Measurements from ENCODE around the gene MOB3B. TPM values are rescaled to one million over a fixed set of nuclear protein-coding genes. Genes with fewer than 3 reads are reported as not detected.
"Not testable (repeated sequence)": the region's sequence is repeated elsewhere in the genome, so short reads cannot be mapped to it uniquely, and the experiment has no call there.

The MOB3B gene
- total RNA-seq, 2 donors from 2014 or later = 1.2 to 1.6 TPM

DNA sequence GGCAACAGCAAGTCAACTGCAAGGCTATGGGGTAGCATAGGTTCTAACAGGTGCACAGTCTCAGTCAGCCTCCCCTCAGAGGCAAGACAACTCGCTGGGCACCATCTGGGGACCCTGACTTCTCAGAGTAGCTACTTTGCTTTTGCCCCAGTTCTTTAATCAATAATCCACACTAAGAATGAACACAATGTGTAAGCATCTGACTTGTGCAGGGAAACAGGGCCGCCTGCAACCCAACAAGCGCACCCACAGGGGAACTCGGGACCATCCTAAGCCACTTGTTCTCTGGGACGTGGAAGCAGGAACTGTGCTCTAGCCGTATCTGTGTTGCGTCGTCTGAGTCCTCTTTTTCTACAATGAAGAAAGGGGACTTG is 1.9 kb downstream of the MOB3B start:
- no peak for DNase-seq
- no peak for ATAC-seq
- intact Hi-C loops (cut with DNase I) = loop anchor here in 1 of 2 donors (5.0 kb wide), 1 partner anchor 190 kb away; no protein-coding TSS in a partner anchor

DNA sequence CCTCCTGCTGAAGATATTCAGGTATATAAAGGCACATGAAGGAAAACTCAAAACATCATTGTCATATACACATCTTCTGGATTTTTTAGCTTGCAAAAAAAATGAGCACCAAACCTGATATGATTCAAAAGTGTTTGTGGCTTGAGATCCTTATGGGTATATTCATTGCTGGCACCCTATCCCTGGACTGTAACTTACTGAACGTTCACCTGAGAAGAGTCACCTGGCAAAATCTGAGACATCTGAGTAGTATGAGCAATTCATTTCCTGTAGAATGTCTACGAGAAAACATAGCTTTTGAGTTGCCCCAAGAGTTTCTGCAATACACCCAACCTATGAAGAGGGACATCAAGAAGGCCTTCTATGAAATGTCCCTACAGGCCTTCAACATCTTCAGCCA is 5.4 kb downstream of the MOB3B start, which contains the start of gene IFNK:
Gene IFNK, plus strand, starts transcription at position 55 of the 400 bp plus-strand sequence. Its CDS starts 47 bp downstream, at position 102.
- intact Hi-C loops (cut with DNase I) = no loop called here
- no peak for DNase-seq
- no peak for ATAC-seq

DNA sequence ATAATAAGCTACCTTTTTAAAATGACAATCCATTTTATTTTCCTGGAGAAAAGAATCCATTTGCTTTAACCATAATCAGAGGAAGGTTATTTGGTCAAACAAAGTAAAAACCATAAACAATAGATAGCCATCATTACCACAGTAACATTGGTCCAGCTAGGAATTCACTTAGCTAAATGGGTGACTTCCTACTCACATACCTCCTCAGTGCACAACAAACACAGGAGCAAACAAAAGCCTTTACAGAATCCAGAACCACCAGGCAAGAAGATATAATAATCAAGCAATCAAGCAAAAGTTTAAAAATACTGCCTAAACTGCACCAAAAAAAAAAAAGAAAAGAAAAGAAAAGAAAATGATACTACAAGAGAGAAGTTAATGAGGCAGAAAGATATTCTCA is 6.5 kb downstream of the MOB3B start:
- intact Hi-C loops (cut with DNase I) = no loop called here
- no peak for DNase-seq
- ATAC-seq = no peak

DNA sequence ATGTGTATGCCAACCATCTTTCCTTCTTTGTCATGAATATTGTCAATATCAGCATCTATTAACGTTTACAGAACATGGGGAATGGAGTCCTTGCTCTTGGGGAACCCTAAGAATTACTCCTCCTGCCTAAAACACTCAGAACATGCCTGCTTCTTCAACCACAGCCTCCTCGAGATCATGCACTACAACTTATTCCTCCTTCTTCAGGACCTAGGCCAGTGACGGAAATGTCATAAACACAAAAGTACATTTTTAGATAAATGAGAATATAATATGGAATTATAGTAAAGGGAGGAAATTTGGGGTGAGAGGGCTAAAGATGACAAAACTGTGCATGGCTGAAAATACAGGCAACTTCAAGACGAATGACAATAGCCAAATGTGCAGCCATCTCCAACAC is 8.6 kb downstream of the MOB3B start:
- DNase-seq = no peak
- intact Hi-C loops (cut with DNase I) = no loop called here
- no peak for ATAC-seq

DNA sequence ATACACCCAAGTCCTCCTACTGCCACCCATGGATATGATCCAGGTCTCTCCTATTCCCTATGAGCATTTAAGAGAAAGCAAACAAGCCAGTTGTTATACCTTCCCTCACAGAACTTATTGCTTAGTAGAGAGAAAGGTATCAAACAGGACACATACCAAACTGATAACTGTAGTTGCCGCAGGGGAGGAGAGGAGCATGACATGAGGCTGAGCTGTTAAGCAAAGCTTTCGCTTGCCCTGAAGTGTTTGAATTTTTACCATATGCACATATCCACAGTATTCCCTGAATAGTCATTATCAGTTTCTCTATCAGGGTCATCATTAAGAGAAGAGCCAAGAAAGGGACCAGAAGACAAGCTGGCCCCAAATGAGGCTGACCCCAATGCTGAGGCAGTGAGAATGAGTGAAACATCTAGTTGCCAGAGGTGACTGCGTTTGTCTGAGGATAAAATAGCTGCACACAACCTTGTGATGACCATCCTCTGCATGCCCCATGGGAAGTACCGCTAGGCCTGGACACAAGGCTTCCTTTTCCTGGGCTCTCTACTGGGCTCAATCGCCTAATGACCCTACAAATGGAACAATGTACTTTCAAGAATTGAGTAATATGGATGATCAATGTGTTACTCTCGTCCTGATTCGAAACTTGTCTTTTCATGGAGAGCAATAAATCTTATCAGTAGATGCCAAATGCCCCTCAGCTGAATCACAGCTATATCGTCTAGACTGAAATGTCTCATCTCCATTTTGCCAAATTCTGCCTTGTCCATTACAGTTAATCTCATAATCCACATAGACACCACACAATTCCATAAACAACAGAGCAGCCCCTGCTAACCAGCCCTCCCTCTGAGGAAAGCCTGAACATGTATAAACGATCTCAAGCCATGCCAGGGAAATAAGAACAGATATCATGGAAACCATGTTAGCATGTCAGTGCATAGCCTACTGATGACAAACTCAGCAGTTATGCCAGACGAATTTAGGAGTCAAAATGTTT is 9.8 kb downstream of the MOB3B start:
- intact Hi-C loops (cut with DNase I) = no loop called here
- no peak for DNase-seq

DNA sequence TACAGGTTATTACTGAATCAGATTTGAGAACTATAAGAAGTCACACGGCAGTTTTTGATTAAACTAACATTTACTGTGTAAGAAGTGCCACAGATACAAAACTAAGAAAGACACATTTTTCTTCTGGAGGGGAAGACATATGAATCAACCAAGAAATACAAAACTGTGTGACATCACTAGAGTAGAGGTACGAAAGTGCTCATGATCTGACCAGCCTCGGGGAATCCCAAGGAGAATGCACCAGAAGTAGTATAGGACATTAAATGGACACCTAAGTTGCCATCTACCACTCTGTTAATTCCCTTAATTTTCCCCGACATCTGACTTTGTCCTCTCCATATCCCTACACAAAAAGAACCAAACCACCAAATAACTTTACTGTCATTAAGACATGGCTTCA is 10.8 kb downstream of the MOB3B start:
- DNase-seq = no peak
- ATAC-seq = no peak
- intact Hi-C loops (cut with DNase I) = no loop called here

More for the DNA sequence above, 9.8 kb downstream of the MOB3B start:
- no peak for ATAC-seq

DNA sequence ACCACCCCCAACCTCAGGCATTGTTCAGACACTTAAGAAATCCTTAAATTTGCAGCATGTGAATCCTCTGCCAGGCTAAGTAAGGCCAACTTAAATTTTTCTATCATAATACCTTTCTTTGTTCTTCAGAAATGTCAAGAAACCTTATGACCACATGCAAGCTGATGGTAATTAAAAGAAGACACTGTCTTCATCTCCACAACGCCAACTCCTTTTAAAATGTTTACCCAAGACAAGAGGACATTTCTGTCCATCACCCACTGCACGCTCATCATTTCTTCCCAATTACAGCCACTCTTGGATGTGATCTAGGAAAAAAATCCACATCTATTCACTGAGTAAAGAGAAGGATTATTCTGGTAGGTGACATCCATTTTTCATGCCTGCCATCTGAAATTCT is 11.6 kb downstream of the MOB3B start:
- intact Hi-C loops (cut with DNase I) = no loop called here
- DNase-seq (no peak), ATAC-seq (no peak)

DNA sequence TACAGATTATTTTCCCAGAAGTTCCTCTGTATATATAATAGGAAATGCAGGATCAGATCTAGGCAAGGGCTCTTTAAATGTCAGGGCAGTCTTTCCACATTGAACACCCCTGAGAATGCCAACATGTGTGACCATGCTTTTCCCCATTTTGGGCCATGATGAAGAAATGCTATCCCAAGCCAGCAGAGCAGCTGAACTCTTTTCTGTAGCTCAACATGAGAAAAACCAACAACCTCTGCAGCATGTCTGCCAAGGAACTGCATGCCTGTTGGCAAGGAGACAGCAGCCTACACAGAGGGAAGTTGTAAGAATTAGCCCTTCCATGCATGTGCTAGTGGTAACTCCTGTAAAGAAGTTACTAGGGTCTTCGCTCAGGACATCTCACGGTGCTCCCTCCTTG is 15.1 kb downstream of the MOB3B start:
- peak; percentile 55 to 86 for ATAC-seq
- intact Hi-C loops (cut with DNase I) = no loop called here
- DNase-seq = peak; percentile 26

DNA sequence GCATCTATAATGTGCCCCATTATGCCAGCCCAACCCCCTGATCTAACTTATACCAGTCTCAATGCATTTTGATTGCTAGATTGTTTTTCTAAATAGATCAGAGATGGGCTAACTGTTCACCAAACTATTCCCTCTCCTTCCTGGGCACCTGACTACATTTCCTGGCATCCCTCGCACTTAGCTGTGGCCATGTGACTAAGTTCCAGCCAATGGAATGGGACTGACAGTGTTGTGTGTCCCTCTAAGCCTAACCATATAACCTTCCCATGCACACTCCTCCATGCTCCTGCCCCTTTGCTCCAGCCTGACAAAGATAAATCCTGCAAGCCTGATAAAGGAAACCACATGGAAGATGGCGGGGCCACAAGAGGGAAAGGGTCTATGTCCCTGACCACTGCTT is 17.8 kb downstream of the MOB3B start:
- intact Hi-C loops (cut with DNase I) = no loop called here
- no peak for ATAC-seq
- DNase-seq = no peak

DNA sequence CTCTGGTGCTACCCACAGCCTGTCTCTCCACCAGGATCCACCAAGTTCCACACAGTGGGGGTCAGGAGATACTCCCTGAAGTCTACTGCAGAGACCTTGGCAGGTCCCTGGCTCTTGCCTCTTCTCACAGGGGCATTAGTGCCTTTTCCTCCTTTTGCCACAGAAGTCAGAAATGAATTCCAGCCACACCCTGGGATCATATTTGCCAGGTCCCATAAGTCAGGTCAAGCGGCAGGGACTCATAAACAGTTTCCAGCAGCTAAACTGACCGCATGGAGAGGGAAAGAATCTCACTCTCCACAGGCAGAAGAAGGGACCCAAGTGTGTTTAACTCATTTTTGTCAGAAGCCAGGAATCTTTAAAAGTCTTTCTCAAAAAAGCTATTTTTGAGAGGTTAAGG is 18.8 kb downstream of the MOB3B start:
- intact Hi-C loops (cut with DNase I) = no loop called here
- DNase-seq = no peak
- no peak for ATAC-seq

DNA sequence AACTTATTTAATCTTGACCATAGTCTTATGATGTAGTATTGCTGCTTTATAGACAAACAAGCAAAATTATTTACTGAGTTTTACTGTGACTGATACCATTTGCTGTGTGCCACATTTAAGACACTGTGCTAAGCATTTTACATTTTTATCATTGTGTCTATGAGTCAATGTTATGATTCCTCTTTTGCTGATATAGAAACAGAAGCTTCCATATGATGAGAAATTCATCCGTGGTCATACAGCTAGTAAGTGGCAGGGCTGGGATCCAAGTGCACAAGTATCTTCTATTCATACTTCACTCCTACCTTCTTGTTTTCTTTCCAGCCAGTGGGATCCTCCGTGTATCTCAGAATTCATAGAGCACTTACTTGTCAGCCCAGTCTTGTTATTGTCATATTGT is 22.6 kb downstream of the MOB3B start:
- DNase-seq (no peak), ATAC-seq (no peak)
- intact Hi-C loops (cut with DNase I) = no loop called here

DNA sequence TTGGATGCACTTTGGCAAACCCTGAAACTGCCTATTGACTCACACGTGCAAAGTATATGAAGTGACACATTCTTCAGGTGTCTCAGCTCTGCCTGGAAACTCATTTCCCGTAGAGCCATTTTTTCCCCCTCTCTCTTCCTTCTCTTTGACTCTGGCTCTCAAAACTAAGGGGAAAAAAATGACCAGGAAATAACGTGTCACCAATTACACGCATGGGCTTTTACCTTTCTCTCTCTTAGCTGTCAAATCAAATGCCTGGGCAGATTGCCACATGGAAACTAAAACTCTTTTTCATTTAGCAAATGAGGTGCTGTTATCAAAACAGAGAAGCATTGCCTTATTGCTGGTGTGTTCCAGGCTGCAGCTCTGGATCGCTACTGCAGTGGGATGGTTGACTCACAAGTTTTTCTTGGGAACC is 23.9 kb downstream of the MOB3B start:
- intact Hi-C loops (cut with DNase I) = no loop called here
- DNase-seq = no peak
- ATAC-seq = no peak

DNA sequence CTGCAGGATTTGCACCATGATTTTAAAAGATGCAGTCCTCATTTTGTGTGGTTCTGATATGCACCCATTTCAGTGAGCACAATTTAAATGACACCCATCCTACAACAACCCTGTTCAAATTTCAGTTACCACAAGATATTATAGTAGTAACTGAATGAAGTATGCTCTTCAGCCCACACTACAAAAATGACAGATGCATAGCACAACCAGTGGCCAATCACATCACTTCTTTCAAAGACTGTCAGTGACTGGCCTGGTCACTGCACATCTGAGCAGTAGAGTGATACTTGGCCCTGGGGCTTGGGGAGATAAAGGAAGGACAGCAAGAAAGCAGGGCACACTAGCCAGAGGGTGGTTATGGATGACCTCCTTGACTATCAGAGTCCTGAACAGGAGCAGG is 25.4 kb downstream of the MOB3B start:
- DNase-seq (no peak), ATAC-seq (no peak)
- intact Hi-C loops (cut with DNase I) = no loop called here

DNA sequence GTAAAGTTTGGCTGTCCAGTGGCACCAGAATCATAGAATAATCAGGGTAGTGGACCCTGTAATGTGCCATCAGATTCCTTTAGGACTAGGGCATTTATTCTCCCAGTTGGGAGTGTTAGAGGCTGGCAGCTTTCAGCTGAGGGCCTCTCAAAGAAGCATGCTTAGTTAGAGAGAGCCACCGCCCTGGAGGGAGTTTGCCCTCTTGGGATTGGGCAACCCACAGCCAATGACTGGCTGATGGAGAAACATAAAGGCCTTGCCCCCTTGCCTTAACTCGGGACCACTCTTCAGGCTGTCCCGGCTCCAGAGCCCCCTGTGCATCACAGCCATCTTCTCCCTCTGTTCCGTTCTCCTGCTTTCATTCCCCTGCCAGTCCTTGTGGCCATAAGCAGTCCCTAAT is 26.0 kb downstream of the MOB3B start:
- no peak for DNase-seq
- intact Hi-C loops (cut with DNase I) = no loop called here
- no peak for ATAC-seq

DNA sequence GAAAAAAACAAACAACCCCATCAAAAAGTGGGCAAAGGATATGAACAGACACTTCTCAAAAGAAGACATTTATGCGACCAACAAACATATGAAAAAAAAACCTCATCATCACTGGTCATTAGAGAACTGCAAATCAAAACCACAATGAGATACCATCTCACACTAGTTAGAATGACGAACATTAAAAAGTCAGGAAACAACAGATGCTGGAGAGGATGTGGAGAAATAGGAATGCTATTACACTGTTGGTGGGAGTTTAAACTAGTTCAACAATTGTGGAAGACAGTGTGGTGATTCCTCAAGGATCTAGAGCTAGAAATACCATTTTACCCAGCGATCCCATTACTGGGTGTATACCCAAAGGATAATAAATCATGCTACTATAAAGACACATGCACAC is 28.7 kb downstream of the MOB3B start:
- DNase-seq; ATAC-seq; intact Hi-C loops (cut with DNase I): not testable (repeated sequence)

DNA sequence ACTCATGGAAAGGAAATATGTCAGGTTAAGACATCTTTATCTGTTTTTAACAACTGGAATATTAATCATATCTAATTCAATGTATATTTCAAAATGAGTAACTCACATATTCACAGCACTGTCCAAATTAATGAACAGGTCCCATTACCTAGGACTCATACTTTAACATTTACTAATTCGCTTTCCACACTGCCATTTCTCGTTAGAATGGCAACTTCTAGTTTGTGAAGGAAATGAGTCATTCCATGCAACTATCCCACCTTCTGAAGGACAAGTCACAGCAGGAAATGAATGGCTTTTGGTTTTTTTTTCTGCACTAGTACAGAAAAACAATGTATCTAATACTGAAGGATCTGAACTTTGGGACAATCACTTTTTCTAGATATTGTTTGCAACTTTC is 30.2 kb downstream of the MOB3B start:
- no peak for ATAC-seq
- intact Hi-C loops (cut with DNase I) = no loop called here
- DNase-seq = no peak

DNA sequence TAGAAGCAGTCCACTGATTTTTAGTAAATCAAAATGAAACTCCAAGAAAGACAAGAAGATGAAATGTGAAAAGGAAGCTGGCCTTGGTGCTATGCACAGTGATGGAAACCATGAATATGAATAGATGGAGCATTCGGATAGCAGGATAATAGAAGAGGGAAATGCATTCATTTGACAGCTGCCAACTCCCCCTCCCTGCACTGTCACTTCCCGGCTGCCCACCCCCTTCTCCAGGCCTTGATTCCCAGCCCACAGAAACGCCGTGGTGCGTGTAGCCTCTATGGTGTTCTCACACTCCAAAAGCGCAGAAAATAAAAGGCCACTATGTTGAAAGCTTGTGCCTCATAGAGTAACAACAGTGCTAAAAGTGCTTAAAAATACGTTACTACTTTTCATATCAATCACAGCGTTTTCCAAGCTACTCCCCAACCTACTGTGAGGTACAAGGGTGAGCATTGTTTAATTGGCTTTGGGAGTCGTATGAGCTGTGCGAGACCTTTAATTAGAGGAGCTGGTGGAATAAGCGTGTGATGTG is 31.7 kb downstream of the MOB3B start:
- no peak for ATAC-seq
- intact Hi-C loops (cut with DNase I) = no loop called here
- DNase-seq = no peak

DNA sequence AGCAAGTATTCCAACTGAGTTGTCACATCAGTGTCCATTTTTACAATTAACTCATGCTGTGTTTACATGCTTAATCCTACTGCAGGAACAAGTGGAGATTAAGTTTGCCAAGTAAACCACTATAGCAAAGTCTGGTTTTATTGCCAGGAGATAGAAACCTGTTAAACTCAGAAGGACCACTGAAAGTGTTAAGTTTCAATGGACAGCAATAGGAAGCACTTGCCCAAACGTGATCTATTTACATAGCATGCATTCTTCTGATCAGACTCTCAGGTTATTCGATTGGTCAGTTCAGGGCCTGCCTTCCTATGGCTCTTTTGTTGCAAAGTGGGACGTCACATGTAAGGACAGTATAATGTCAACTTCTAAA is 33.5 kb downstream of the MOB3B start:
- ATAC-seq = no peak
- intact Hi-C loops (cut with DNase I) = no loop called here

DNA sequence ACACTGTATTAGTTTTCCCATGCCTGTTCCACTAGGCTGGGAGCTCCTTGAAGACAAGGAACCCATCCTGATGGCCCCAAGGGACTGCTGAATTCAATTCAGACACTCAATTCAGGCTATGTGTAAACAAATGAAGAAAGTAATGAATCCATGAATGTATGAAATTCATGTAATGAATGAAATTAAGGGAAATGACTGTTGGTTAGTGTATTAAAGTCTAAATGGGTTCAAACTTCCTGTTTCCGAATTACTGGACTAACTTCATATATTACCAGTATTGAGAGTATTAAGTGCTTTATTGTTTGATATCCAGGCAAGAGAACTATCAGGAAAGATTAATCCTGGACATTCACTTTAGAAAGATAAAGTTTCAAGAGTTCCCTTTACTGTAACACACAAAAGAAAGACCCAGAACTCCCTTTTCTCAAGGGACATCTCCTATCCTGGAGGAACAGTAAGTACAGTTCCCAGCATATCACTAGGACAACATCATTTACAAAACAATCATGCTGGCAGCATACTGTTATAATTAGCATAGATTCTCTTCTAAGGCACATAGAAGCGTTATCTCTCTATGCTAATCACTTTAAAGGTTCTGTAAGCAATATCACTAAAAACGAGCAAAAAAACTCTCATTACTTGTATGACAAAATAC is 34.0 kb downstream of the MOB3B start:
- intact Hi-C loops (cut with DNase I) = no loop called here
- no peak for ATAC-seq
- DNase-seq = no peak

More for the DNA sequence above, 33.5 kb downstream of the MOB3B start:
- no peak for DNase-seq

DNA sequence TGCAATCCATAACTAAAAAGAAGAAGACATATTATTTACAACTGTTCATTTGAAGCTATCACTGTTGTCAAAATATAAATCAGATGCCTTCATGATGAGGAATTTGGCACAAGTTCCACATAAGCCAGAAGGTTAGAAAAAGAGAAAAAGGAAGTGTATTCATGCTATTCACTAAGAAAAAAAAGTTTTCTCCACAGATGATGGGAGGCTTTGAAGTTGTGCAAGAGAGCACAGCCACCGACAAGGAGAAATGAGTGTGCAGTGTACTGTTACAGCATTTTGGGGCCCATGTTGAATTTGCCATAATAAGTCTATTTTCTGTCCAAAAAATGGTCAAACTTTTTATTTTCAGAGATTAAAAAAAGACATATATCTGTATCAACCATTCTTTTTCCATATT is 38.5 kb downstream of the MOB3B start:
- DNase-seq = no peak

More for the DNA sequence above, 38.5 kb downstream of the MOB3B start:
- ATAC-seq = peak in 1 of 2 donors; percentile 27
- intact Hi-C loops (cut with DNase I) = no loop called here

Data from left cardiac atrium (tissue), 4 donors.